GM18951 (cell line): Measurements from ENCODE around the gene RPL32.

Source experiments
- POLR2A ChIP-seq: IDR thresholded peaks from 4 replicates; pipeline ENCODE4 v1.6.1; 2011; ENCODE audit warnings: mild to moderate bottlenecking; ENCODE audit not compliant: insufficient read length, insufficient read depth; ENCODE audit errors: extremely low read depth
- in situ Hi-C: fragments of 300-500 bp; cut with MboI; formaldehyde crosslinking; loops from one replicate; pipeline ENCODE4 v1.12.0; 2022; ENCODE audit warnings: low sequenced_read_pairs, mixed read lengths, inconsistent platforms; ENCODE audit not compliant: unreplicated experiment

Gene RPL32

DNA sequence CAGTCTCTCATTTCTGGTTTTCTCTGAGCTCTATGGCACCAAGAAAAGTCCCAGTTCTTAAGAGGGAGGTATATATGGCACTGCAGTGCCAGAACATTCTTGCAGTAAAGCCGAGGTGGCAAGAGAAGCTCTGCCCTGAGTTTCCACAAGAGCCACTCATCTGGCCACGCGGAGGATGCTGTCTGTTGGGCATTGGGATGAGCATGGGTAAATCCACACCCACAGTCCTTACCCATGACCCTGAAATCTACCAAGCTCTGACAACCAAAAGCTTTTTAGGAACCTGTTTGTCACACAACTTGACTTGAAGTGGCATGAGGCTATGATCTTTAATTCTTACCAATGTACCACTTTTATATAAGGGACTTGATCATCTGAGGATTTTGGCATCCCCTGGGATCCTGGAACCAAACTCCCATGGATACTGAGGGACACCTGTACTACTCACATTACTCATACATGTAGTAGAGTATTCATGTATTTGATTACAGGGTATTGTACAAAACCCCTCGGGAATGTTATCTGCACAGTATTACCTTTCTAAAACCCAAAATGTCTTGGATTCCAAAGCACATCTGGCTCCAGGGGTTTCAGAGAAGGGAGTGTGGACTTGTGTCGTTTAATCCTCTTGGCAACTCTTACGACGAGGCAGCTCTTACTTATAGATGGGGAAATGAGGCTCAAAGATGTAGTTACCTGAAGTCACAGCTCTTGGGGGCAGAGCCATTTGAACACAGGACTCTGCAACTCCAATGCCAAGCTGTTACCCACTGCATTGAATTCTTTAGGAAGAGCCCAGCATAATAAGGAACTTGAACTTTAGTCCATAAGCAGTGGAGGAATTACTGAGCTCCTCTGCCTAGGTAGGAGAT, 8.8 kb downstream of the RPL32 start:
- peak; percentile 28 for TF ChIP-seq POLR2A
- in situ Hi-C loops, result no loop called here

DNA sequence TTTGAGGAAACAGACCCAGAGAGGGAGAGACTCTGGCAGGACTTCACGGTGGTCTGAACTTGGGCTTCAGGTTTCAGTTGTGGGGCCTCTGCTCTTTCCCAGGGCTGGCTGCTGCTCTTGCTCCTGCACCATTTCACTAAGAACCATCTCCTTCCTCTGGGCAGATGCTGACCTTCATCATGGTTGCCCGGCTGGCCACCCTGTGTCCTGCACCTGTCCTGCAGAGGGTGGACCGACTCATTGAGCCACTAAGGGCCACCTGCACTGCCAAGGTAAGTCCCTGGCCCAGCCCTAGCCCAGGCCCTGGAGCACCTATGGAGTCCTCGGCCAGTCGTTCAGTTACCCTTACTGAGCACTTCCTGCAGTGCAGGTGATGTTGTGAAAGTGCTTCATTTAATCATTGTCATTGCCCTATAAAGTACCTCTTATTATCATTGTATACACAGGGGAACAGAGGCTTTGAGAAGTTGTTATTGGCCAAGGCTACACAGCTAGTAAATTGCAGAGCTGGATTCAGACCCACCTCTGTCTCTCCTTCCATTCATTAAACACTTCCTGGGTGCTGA, 10.0 kb downstream of the RPL32 start:
- TF ChIP-seq POLR2A, result no peak
- in situ Hi-C loops, result no loop called here

DNA sequence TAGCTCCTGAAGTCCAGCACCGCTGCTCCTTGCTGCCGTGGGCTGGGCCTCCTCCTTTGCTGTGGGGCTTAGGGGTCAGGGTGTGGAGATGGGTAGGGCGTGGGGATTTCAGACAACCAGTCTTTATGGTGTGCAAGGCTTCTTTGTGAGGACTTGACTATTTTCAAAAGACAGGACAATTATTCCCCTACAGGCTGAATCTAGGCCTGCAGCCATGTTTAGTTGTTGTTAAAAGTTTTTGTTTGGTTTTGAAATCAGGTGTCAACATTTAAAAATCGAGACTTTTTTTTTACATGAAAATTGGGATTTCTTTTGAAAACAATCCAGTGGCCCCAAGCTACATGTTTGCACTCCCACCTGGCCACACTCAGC, 10.6 kb downstream of the RPL32 start:
- in situ Hi-C loops, result no loop called here
- TF ChIP-seq POLR2A, result no peak

DNA sequence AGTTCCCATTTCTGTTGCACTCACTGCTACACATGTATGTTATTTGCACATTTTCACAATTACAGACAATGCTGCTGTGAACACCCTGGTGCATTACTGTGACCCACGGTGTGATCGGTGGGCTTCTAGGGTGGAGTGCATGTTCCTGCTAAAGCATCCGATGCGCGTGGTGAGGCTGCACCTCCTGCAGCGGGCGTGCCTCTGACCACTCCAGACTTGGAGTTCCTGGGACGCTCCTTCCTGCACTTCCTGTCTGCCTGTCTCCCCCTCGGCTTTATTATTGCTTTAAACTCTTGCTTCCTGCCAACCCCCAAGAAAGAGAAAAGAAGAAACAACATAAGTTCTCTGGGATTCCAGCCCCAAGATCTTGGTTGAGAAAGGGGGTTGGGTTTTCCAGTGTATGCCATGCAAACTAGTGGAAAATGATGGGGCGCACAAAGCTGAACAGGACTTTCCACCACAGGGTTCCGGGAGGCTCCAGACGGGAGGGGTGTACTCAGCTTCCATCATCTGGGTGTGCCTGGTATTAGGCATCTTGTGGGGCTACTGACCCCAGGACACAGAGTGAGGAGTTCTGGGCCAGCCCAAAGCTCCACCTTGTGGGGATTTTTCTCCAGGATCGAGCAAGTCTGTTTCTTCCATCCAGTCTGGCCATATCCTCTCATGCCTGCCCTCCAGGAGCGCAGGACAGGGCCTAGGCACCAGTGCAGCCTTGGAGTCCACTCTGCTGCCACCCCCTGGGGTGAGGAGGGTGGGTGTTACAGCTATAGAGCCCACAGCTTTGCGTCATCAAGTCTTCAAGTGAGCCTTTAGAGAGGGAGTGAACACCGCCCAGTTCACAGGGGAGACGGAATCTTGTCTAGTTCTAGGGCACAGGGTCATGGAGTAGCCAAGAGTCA, 11.2 kb downstream of the RPL32 start:
- no peak for TF ChIP-seq POLR2A
- in situ Hi-C loops, result no loop called here

DNA sequence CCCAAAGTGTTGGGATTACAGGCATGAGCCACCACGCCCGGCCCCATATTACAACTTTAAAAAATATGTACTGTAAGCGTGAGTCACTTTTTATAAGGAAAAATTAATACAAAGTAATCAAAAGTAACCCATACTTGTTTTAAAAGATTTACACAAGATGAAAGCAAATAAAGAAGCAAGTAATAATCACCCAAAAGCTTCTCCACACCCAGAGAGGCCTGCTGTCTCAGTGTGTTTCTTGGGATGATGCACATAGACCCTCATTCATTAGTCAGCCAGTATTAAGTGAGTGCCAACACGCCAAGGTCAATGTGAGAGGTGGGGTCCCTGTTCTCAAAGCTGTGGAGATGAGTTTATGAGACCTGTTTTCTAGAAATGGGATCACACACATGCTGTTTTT, 12.0 kb downstream of the RPL32 start:
- TF ChIP-seq POLR2A, result no peak
- in situ Hi-C loops, result no loop called here

DNA sequence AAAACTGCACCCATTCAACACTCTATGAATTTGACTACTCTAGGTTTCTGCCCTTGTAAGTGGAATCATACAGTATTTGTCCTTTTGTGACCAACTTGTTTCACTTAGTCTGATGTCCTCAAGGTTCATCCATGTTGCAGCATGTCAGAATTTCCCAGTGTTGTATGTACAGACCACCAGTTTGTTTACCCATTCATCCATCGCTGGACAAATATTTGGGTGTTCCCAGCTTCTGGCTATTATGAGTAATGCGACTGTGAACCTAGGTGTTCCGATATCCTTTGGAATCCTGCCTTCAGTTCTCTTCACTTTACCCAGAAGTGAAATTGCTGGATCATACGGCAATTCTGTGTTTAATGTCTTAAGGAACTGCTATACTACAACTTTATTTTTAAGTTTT, 12.6 kb downstream of the RPL32 start:
- in situ Hi-C loops, result no loop called here
- TF ChIP-seq POLR2A, result no peak

DNA sequence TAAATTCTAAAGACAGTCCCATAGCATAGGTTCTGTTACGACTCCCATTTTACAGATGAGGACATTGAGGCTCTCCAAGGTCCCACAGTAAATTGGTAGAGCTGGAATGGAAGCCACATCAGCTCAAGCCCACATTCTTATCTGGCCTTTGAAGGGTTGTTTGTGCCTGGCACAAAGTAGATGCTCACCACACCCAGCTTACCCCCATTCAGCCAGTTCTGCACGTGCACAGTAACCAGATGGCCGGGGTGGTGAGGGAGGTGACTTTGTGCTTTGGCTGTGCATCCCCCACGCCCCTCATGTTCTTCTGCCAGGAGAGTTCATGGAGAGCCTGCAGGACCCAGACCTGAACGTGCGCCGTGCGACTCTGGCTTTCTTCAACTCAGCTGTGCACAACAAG, 16.2 kb downstream of the RPL32 start:
- TF ChIP-seq POLR2A, result no peak
- in situ Hi-C loops, result no loop called here

DNA sequence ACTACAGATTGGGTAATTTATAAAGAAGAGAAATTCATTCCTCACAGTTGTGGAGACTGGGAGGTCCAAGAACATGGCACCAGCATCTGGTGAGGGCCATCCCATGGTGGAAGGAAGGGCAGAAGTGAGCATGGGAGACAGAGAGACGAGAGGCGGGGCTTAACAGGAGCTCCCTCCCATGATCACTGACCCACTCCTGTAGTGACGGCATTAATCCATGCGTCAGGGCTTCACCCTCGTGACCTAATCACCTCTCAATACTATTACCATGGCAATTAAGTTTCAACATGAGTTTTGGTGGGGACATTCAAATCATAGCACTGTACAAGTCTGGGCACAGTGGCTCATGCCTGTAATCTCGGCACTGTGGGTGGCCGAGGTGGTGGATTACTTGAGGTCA, 17.1 kb downstream of the RPL32 start:
- no peak for TF ChIP-seq POLR2A
- in situ Hi-C loops, result no loop called here

DNA sequence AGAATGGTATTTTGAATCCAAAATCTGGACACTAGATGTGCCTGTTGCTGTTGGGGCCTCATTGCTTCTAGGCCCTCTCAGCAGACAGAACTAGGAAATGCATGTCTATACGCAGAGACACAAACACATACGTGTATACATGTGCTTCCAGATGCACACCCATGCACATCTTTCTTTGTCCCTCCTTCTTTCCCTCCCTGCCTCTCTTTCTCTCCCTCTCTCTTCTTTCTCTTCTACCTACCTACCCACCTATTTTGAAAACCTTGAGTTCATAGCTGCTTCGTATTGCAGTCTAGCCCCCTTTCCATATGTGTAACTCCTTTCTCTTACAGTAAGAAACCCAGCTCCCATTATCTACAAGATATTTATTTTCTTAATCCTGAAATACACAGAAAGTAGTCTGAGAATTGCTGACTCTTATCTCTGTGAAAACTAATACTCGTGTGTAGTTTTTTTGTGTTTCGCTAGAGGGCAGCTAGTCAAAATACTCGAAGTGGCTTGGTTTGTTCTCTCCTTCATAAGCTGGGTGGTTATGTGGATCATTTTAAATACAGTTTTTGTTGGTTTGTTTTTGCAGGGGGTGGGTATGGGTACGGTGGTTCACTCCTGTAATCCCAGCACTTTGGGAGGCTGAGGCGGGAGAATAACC, 18.5 kb downstream of the RPL32 start:
- TF ChIP-seq POLR2A, result no peak
- in situ Hi-C loops, result no loop called here

DNA sequence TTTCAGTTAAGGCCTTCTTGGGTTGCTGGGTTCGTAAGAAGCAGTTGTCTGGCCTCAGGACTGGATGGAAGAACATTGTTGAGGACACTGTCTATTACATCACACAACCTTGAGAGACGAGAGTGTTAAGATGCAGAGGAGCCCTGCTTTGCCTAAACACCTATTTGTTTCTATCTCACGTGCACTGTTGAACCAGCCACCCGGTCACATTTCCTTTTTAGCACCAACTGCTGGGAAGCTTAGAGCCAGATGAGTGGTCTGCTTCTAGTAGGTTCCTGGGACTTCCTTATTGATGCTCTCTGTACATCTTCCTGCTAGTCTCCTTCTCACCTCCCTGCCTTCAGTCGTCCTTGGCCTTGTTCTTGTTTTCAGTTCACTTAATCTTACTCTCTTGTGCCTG, 22.6 kb downstream of the RPL32 start:
- in situ Hi-C loops, result no loop called here
- no peak for TF ChIP-seq POLR2A

DNA sequence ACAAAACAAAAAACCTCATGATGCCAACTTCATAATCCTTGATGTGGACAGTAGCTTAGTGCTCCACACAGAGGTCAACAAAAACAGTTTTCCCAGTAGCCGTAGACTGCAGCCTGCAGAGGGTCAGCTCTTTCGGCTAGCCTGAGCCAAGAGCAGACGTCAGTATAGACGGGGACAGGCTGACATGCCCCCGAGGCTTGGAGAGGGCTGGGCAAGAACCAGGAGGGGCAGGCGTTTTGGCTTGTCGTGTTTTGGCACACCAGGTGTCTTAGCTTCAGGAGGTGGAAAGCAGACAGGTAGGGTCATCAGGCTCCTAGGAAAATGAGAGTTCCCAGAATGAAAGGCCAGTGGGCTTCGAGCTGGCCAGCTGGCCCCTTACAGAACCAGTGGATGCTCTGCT, 23.1 kb downstream of the RPL32 start:
- in situ Hi-C loops, result no loop called here
- TF ChIP-seq POLR2A, result no peak

DNA sequence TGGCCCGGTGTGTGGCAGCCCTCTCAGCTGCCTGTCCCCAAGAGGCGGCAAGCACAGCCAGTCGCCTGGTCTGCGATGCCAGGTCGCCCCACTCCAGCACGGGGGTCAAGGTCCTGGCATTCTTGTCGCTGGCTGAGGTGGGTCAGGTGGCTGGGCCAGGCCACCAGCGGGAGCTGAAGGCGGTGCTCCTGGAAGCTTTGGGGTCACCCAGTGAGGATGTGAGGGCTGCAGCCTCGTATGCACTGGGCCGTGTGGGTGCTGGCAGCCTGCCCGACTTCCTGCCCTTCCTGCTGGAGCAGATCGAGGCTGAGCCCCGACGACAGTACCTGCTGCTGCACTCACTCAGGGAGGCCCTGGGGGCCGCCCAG, 24.0 kb downstream of the RPL32 start:
- in situ Hi-C loops, result no loop called here
- no peak for TF ChIP-seq POLR2A
